Ascending aorta (tissue), 2 donors: ENCODE results near the gene CACNB1. TPM values are rescaled to one million over a fixed set of nuclear protein-coding genes. Genes with fewer than 3 reads are reported as not detected.

ENCODE experiments used
- DNase-seq, 2 donors: peaks; one replicate each; pipeline ENCODE4 v3.0.0-alpha.2; 2019; ENCODE audit warnings: low spot score in 2 of 2
- H3K27ac ChIP-seq, 2 donors: fragments of 200-600 bp; sonication (generic); one replicate each; pipeline ENCODE4 v1.5.1; 2016 to 2017; ENCODE audit warnings: mild to moderate bottlenecking in 1 of 2
- H3K27me3 ChIP-seq: fragments of 200-600 bp; sonication (generic); one replicate; pipeline ENCODE4 v1.5.1; 2017
- H3K36me3 ChIP-seq, 2 donors: fragments of 200-600 bp; sonication (generic); one replicate each; pipeline ENCODE4 v1.5.1; 2016
- H3K4me1 ChIP-seq, 2 donors: fragments of 200-600 bp; sonication (generic); one replicate each; pipeline ENCODE4 v1.5.1; 2016 to 2017; ENCODE audit warnings: mild to moderate bottlenecking in 1 of 2
- H3K4me3 ChIP-seq, 2 donors: fragments of 200-600 bp; sonication (generic); one replicate each; pipeline ENCODE4 v1.5.1; 2016 to 2017; ENCODE audit warnings: mild to moderate bottlenecking in 1 of 2
- H3K9me3 ChIP-seq, 2 donors: fragments of 200-600 bp; sonication (generic); one replicate each; pipeline ENCODE4 v1.5.1; 2016
- CTCF ChIP-seq, 3 experiments: fragments of 200-600 bp in 2 of 3; fragments of 450-650 bp in 1 of 3; sonication (generic) in 2 of 3; IDR thresholded peaks; one replicate each; pipeline ENCODE4 v1.5.1; 2016 to 2019; ENCODE audit warnings: antibody characterized with exemption in 3 of 3, mild to moderate bottlenecking in 1 of 3, moderate library complexity in 1 of 3
- intact Hi-C: fragments of 100-400 bp; cut with DNase I; formaldehyde crosslinking; loops from one replicate; pipeline ENCODE4 v1.15.1; 2023
- total RNA-seq: library from RNA; depleted of rRNA; stranded (reverse); fragments of >200 nt; gene quantifications from one replicate; pipeline ENCODE4 v1.1.0, GENCODE V29; 2016

The CACNB1 gene
- total RNA-seq, 1 donor from 2014 or later, result 9.6 TPM

- DNase-seq, result no peak
- TF ChIP-seq CTCF (IDR thresholded peaks at IDR 0.05), result no peak
- Histone ChIP-seq H3K27me3 (no peaks in the 10 kb centered on the region), H3K36me3 (peaks cover 40 to 44% of the 10 kb centered on the region in 2 donors), H3K4me1 (peaks cover 24 to 36% of the 10 kb centered on the region in 2 donors), H3K9me3 (no peaks in the 10 kb centered on the region), H3K4me3 (no peak overlapping the region), H3K27ac (no peak overlapping the region)
- intact Hi-C loops, result no loop called here
These were observed 6.8 kb upstream of the CACNB1 start for GRCh38 chr17:39204245-39204644.

- Histone ChIP-seq H3K27ac (peak overlapping the region; percentile 92 to 98), H3K36me3 (peaks cover 40 to 44% of the 10 kb centered on the region in 2 donors), H3K27me3 (no peaks in the 10 kb centered on the region), H3K4me3 (peak overlapping the region; percentile 83 to 89), H3K4me1 (peaks cover 15 to 35% of the 10 kb centered on the region in 2 donors), H3K9me3 (no peaks in the 10 kb centered on the region)
- no peak for DNase-seq
- TF ChIP-seq CTCF (IDR thresholded peaks at IDR 0.05), result no peak
- intact Hi-C loops, result loop anchor here (1.0 kb wide), 2 partner anchors 8 to 402 kb away; partner anchors contain the start of gene PIP4K2B
These were observed 3.6 kb upstream of the CACNB1 start for GRCh38 chr17:39200957-39201510.

- peaks cover 23 to 41% of the 10 kb centered on the region in 2 donors for H3K4me1 ChIP-seq
- intact Hi-C loops, result loop anchor here (1.0 kb wide), 2 partner anchors 9 to 401 kb away; partner anchors contain the start of gene PIP4K2B
These were observed 2.8 kb upstream of the CACNB1 start, which contains the start of gene RPL19 for GRCh38 chr17:39200070-39200879. TSS of gene RPL19 (plus strand) at chr17:39200283. CDS start at chr17:39200345, 62 bp downstream.

GRCh38 chr17:39199820-39200069 lies 2.3 kb upstream of the CACNB1 start:
- Histone ChIP-seq H3K36me3 (peaks cover 35 to 38% of the 10 kb centered on the region in 2 donors), H3K9me3 (no peaks in the 10 kb centered on the region), H3K27ac (peak overlapping the region; percentile 92 to 98), H3K4me1 (peaks cover 28 to 46% of the 10 kb centered on the region in 2 donors), H3K27me3 (no peaks in the 10 kb centered on the region), H3K4me3 (peak overlapping the region; percentile 83 to 89)
- TF ChIP-seq CTCF (IDR thresholded peaks at IDR 0.05), result no peak
- peak; percentile 56 to 96 for DNase-seq
- intact Hi-C loops, result loop anchor here (1.0 to 5.0 kb wide), 5 partner anchors 10 to 400 kb away; partner anchors contain the start of genes CDK12, FBXL20 and PIP4K2B

More at GRCh38 chr17:39200070-39200879, 2.8 kb upstream of the CACNB1 start, which contains the start of gene RPL19:
- no peak for TF ChIP-seq CTCF (IDR thresholded peaks at IDR 0.05)
- Histone ChIP-seq H3K27me3 (no peaks in the 10 kb centered on the region), H3K27ac (peak within 1 kb of the TSS; percentile 92 to 98), H3K4me3 (peak within 1 kb of the TSS; percentile 83 to 89), H3K9me3 (no peaks in the 10 kb centered on the region), H3K36me3 (peaks cover 40 to 44% of the 10 kb centered on the region in 2 donors)
- peak in 1 of 2 donors; percentile 81 for DNase-seq

- H3K27ac ChIP-seq, result peak overlapping the region; percentile 92 to 98
- no peaks in the 10 kb centered on the region for H3K9me3 ChIP-seq
- no peak for TF ChIP-seq CTCF (IDR thresholded peaks at IDR 0.05)
- H3K4me1 ChIP-seq, result peaks cover 28 to 61% of the 10 kb centered on the region in 2 donors
- intact Hi-C loops, result loop anchor here (5.0 kb wide), 3 partner anchors 34 to 264 kb away; partner anchors contain the start of genes CDK12 and FBXL20
- H3K27me3 ChIP-seq, result no peaks in the 10 kb centered on the region
- H3K36me3 ChIP-seq, result peaks cover 22 to 31% of the 10 kb centered on the region in 2 donors
- peak overlapping the region in 1 of 2 donors; percentile 90 for H3K4me3 ChIP-seq
- peak in 1 of 2 donors; percentile 68 for DNase-seq
These were observed 707 bp upstream of the CACNB1 start for GRCh38 chr17:39198186-39198566.
